ENCODE data around the gene C1QTNF9. TPM values are rescaled to one million over a fixed set of nuclear protein-coding genes. Genes with fewer than 3 reads are reported as not detected.
A peak's percentile ranks its signal among the peaks of the same experiment; 100 is the strongest.

C1QTNF9 gene
- total RNA-seq, 1 experiment from 2014 or later = not detected

DNA sequence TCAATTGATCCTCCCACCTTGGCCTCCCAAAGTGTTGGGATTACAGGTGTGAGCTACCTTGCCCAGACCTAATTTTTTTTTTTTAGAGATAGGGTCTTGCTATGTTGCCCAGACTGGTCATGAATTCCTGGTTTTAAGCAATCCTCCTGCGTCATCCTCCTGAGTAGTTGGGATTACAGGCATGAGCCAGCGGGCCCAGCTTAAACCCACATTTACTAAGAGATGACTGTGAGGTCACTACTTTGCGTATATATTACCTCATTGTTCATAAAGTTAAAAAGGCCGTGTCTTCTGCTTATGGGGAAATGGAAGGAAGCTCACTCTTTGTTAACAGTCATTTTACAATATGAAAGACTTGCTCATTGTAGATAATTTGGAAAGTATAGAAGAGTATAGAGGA lies 39.6 kb upstream of the C1QTNF9 start:
- DNase-seq (ENCODE audit: low read depth, low spot score) = no peak
- H3K27ac ChIP-seq (ENCODE audit: low read length) = no peak overlapping the region
- H3K4me3 ChIP-seq (ENCODE audit: low read depth in 2 of 2, low read length in 2 of 2) = no peak overlapping the region
- H3K4me1 ChIP-seq (ENCODE audit: control insufficient read depth, insufficient read depth, low read length) = no peaks in the 10 kb centered on the region
- no peaks in the 10 kb centered on the region for H3K36me3 ChIP-seq (ENCODE audit: control insufficient read depth, insufficient read depth, low read length)
- no peak for TF ChIP-seq SIN3A (IDR thresholded peaks at IDR 0.05; ENCODE audit: borderline replicate concordance, insufficient read depth, low read depth, low read length)
- TF ChIP-seq, protein P1, sequence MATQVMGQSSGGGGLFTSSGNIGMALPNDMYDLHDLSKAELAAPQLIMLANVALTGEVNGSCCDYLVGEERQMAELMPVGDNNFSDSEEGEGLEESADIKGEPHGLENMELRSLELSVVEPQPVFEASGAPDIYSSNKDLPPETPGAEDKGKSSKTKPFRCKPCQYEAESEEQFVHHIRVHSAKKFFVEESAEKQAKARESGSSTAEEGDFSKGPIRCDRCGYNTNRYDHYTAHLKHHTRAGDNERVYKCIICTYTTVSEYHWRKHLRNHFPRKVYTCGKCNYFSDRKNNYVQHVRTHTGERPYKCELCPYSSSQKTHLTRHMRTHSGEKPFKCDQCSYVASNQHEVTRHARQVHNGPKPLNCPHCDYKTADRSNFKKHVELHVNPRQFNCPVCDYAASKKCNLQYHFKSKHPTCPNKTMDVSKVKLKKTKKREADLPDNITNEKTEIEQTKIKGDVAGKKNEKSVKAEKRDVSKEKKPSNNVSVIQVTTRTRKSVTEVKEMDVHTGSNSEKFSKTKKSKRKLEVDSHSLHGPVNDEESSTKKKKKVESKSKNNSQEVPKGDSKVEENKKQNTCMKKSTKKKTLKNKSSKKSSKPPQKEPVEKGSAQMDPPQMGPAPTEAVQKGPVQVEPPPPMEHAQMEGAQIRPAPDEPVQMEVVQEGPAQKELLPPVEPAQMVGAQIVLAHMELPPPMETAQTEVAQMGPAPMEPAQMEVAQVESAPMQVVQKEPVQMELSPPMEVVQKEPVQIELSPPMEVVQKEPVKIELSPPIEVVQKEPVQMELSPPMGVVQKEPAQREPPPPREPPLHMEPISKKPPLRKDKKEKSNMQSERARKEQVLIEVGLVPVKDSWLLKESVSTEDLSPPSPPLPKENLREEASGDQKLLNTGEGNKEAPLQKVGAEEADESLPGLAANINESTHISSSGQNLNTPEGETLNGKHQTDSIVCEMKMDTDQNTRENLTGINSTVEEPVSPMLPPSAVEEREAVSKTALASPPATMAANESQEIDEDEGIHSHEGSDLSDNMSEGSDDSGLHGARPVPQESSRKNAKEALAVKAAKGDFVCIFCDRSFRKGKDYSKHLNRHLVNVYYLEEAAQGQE (IDR thresholded peaks at IDR 0.05; ENCODE audit: insufficient read depth in 1 of 2, low read depth in 2 of 2, low read length in 1 of 2) = no peak
- ChIA-PET CTCF (interaction anchor here (0.7 kb wide), 3 partner anchors 165 to 633 kb away, joined by 4 to 12 read pairs (median 6); no protein-coding TSS in a partner anchor), POLR2A (interaction anchor here (0.6 kb wide), 1 partner anchor 25 kb away, joined by 7 read pairs; no protein-coding TSS in a partner anchor)
- ATAC-seq = no peak
- no TSS peak for BruUV-seq (replicated peaks)
- in situ Hi-C loops (cut with HindIII; ENCODE audit: low pct_unique_long_range_greater_than_20kb, low sequenced_read_pairs) = no loop called here
- H3K27me3 ChIP-seq (ENCODE audit: control insufficient read depth, insufficient read depth, low read length) = no peaks in the 10 kb centered on the region
- intact Hi-C loops (cut with micrococcal nuclease; ENCODE audit: unreplicated experiment) = no loop called here
- H3K9me3 ChIP-seq (ENCODE audit: control insufficient read depth, insufficient read depth, low read depth, low read length) = no peaks in the 10 kb centered on the region

GRCh38 chr13:24270639-24271141 lies 38.7 kb upstream of the C1QTNF9 start:
- CTCF ChIA-PET = no interaction called here
- POLR2A ChIA-PET = no interaction called here

More at GRCh38 chr13:24270639-24271141, 38.7 kb upstream of the C1QTNF9 start:
- TF ChIP-seq CTCF (IDR thresholded peaks at IDR 0.05) (no peak), POLR2AphosphoS5 (IDR thresholded peaks at IDR 0.05; ENCODE audit: low read depth, low read length) (no peak), TCF7L2 (IDR thresholded peaks at IDR 0.05; ENCODE audit: low read depth, low read length) (no peak), SIN3A (IDR thresholded peaks at IDR 0.05; ENCODE audit: borderline replicate concordance, insufficient read depth, low read depth, low read length) (no peak)
- TF ChIP-seq, protein P1 (IDR thresholded peaks at IDR 0.05; ENCODE audit: insufficient read depth in 1 of 2, low read depth in 2 of 2, low read length in 1 of 2) = no peak
- intact Hi-C loops (cut with micrococcal nuclease; ENCODE audit: unreplicated experiment) = no loop called here
- Histone ChIP-seq H3K4me3 (ENCODE audit: low read depth in 2 of 2, low read length in 2 of 2) (peak overlapping the region; percentile 3 to 27; a peak in 3 of 4 replicates), H3K9me3 (ENCODE audit: control insufficient read depth, insufficient read depth, low read depth, low read length) (no peaks in the 10 kb centered on the region), H3K27me3 (ENCODE audit: control insufficient read depth, insufficient read depth, low read length) (no peaks in the 10 kb centered on the region), H3K4me1 (ENCODE audit: control insufficient read depth, insufficient read depth, low read length) (no peaks in the 10 kb centered on the region), H3K27ac (ENCODE audit: low read length) (no peak overlapping the region), H3K36me3 (ENCODE audit: control insufficient read depth, insufficient read depth, low read length) (no peaks in the 10 kb centered on the region)
- DNase-seq (ENCODE audit: low read depth, low spot score) (no peak), ATAC-seq (peak; percentile 72; the same call in 1 of the 2 replicates)
- BruUV-seq (replicated peaks) = no TSS peak
- in situ Hi-C loops (cut with HindIII; ENCODE audit: low pct_unique_long_range_greater_than_20kb, low sequenced_read_pairs) = no loop called here

Data from Panc1 (cell line).